Stimulated activated CD8-positive, alpha-beta memory T cell treated with anti-CD3 and anti-CD28 coated beads, Interleukin-7, amount 100 ng/mL, for 48 hours (primary cell): Measurements from ENCODE around the gene TIMM17A.

Experiments used
- DNase-seq, 2 donors: peaks; one replicate each; pipeline ENCODE4 v3.0.0-alpha.2; 2020; ENCODE audit warnings: low read depth in 1 of 2; ENCODE audit errors: extremely low read depth in 1 of 2

The TIMM17A gene

GRCh38 chr1:201982623-201983379 lies 27.5 kb downstream of the TIMM17A start, which contains the start of gene RNPEP:
Gene RNPEP (plus strand): TSS chr1:201982648. CDS start chr1:201982667, 19 bp downstream.
- peak; percentile 22 for DNase-seq

DNA sequence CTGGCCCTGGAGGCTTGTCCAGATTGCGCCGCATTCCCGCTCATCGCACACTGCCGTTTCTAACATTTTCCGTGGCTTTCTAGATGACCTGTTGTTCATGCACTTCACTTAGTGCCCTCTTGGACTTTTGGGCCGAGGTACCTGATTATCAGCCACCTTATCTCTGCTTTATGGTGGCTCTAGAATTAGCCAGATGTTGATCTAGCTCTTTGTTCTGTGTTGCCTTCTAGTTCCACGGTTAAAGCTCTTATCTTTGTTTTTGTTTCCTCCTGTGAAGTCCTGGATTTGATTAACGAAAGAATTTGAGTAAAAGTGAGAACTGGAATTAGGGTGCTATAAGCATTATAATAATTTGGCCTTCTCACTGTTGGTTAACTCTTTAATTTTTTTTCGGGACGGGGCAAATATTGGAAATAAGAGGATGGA lies 28.1 kb downstream of the TIMM17A start:
- DNase-seq = no peak

DNA sequence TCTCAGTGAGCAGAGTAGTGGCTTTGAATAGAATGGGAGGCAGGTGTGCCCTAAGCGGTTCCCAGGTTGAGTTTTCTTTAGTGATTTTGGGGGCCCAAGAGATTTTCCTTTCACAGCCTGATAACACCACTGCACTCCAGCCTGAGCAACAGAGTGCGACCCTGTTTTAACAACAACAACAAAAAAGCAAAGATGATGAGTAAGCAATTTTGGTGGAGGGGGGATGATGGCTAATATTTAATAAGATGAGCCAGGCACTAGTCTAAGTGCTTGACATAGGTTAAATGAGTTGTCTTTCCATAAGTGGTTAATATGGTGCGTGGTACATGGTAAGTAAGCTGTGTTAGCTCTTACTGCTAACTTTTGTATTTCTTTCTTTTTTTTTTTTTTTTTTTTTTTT lies 29.1 kb downstream of the TIMM17A start:
- no peak for DNase-seq

GRCh38 chr1:201985355-201985754 lies 30.1 kb downstream of the TIMM17A start:
- no peak for DNase-seq

- DNase-seq = no peak
These were observed 33.3 kb downstream of the TIMM17A start for GRCh38 chr1:201988601-201989000.

DNA sequence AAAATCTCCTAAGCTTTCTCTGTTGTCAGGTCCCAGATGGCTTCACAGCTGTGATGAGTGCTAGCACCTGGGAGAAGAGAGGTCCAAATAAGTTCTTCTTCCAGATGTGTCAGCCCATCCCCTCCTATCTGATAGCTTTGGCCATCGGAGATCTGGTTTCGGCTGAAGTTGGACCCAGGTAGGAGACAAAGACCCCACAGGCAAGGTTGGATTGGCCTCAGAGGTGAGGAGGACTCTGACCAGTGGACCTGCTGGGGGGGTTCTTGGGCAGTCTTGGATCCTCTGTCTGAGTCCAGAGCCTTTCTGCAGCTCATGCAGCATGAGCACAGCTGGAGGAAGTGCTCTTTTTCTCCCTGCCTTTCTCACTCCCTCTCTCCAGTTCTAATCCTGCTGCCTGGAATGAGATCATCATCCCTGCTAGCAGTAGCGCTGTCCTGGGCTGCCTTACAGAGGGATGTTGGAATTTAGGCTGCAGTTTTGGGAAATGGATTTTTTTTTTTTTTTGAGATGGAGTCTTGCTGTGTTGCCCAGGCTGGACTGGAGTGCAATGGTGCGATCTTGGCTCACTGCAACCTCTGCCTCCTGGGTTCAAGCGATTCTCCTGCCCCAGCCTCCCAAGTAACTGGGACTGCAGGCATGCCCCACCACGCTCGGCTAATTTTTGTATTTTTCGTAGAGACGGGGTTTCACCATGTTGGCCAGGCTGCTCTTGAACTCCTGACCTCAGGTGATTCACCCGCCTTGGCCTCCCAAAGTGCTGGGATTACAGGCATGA lies 34.2 kb downstream of the TIMM17A start:
- no peak for DNase-seq

GRCh38 chr1:201990427-201990826 lies 35.1 kb downstream of the TIMM17A start:
- no peak for DNase-seq

GRCh38 chr1:201999625-202000238 lies 44.4 kb downstream of the TIMM17A start:
- no peak for DNase-seq

DNA sequence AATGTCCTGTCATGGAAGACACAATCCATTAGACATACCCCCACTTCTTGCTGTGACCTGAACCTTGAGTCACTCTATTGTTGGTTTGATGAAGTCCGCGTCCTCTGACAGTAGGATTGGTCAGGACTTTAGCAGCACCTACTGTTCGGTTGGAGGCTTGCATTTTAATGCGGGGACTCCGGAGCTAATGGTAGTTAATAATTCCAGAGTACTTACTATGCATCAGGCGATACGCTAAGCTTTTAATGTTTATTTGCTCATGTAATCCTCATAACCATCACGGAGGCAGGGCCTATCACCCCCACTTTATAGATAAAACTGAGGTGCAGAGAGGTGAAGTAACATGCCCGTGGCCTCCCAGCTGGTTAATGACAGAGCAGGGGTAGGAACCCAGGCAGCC lies 47.2 kb downstream of the TIMM17A start:
- no peak for DNase-seq

DNA sequence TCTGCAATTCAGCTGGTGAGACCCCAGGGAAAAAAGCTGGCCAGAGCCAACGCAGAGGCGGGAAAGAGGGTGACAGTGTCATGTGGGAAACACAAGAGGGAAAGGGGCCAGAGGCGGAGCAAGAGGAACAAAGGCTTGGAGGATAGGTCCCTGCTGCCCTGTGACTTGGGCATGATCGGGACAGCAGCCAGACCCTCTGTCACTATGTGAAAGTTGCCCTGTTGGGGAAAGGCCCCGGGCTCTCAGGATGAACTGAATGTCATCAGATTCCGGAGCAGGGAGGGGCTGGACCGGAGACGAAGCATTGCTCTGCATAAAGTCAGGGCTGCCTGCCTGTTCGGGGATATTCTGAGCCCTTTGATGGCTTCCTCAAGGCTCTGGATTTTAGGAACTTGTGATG lies 49.4 kb downstream of the TIMM17A start:
- no peak for DNase-seq

- DNase-seq = no peak
These were observed 50.7 kb downstream of the TIMM17A start for GRCh38 chr1:202005958-202006357.

GRCh38 chr1:202007304-202007703 lies 52.0 kb downstream of the TIMM17A start:
- no peak for DNase-seq

DNA sequence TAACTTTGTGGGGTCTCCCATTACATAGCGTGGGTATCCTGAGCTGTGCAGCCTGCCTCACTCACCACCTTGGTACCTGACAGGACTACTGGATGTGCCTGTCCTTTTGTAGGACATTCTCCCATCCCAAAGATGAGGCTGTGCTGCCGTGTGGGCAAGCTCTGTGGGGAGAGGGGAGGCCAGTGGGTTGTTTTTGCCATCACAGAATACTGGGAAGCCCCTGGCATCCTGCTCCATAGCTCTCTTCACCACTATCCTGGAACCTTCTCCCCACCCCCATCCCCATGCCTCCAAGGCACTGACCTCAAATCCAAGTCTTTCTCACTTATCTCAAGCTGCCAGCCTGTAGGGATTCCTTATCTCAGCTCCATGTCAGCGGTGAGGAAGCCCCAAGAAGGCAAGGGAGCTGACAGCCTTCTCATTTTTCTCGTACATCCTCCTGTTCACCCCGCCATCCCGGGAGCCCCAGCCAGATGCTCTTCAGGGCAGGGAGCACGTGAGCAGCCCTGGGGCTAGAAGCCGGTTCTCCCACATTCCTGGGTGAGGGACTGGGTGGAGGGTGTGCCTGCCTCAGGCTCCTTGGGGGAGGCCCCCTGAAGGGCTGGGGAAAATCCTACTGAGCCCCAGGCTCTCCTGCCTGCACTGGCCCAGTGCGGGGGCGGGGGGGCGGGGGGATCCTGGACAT lies 52.6 kb downstream of the TIMM17A start:
- no peak for DNase-seq

DNA sequence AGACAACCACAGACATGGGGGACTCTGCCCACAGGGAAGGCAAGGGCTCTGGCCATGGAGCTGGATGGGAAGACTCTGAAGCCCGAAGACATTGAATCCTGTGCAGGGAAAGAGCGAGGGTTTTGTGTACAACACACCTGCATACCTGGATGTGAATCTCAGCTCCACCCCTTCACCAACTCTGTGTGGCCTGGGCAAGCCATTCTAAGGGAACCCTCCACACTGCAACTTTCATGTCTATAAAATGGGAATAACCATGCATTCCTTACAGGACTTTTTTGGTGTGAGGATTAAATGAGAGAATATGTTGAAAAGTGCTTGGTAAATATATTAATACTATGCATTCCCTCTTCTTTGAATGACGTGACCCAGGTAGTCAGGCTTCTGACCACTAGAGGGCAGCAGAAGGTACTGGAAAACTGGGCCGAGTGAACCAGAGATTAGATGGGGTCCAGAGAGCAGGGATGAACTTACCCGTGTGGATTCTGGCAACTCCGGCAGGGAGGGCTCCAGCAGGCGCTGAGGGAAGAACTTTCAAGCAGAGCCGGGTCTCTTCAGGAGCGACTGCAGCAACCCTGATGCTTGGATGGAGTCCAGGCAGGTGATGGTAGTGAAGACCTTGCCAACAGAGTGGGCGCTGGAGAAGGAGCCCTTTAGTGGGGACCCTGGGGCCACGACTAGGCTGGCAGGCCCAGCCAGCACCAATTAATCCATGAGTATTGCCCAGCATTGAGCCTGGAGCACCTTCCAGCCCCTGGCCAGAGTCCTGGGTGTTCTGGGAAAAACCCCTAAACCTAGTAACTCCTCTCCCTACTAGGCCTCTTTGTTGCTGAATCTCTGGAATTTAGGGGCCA lies 54.2 kb downstream of the TIMM17A start:
- peak in 1 of 2 donors; percentile 42 for DNase-seq

GRCh38 chr1:202010180-202011015 lies 55.1 kb downstream of the TIMM17A start, which contains the start of gene ELF3:
Gene ELF3 (plus strand): TSS chr1:202010587. CDS start chr1:202011137, 550 bp downstream.
- no peak for DNase-seq

- DNase-seq = no peak
These were observed 56.7 kb downstream of the TIMM17A start for GRCh38 chr1:202011994-202012393.

GRCh38 chr1:202012544-202013478 lies 57.5 kb downstream of the TIMM17A start:
- DNase-seq = no peak

DNA sequence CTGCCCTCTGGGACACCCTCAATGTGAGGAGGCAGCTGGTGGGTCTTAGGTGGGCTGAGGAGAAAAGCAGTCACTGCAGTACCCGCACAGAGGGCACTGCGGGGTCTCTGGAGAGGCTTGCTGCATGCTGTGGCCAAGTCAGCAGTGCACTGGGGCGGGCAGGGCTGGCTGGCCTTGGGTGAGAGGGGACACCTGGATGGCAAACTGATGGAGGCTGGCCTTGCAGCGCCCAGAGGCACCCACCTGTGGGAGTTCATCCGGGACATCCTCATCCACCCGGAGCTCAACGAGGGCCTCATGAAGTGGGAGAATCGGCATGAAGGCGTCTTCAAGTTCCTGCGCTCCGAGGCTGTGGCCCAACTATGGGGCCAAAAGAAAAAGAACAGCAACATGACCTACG lies 58.3 kb downstream of the TIMM17A start:
- DNase-seq = no peak
